GM18507 (cell line): ENCODE results near the gene CDKAL1.

Experiments
- DNase-seq: peaks from one replicate; pipeline ENCODE4 v3.0.0; 2011; ENCODE audit warnings: low read depth; ENCODE audit not compliant: insufficient read length; ENCODE audit errors: extremely low spot score
- FAIRE-seq: peaks from 2 replicates; lab custom pipeline; 2011; peaks lifted over from hg19 to GRCh38; lab: Jason Lieb, UNC

CDKAL1 gene

GRCh38 chr6:20698675-20699074 is 164.4 kb downstream of the CDKAL1 start:
- no peak for DNase-seq
- no peak for FAIRE-seq

- DNase-seq (no peak), FAIRE-seq (no peak)
Measured at GRCh38 chr6:20699402-20699801, 165.1 kb downstream of the CDKAL1 start.

- DNase-seq = no peak
- FAIRE-seq = no peak
Measured at GRCh38 chr6:20700375-20700774, 166.1 kb downstream of the CDKAL1 start.

GRCh38 chr6:20702366-20702765 is 168.1 kb downstream of the CDKAL1 start:
- FAIRE-seq (no peak), DNase-seq (no peak)

- FAIRE-seq (no peak), DNase-seq (no peak)
Measured at GRCh38 chr6:20703049-20703448, 168.8 kb downstream of the CDKAL1 start.

GRCh38 chr6:20704325-20705025 is 170.2 kb downstream of the CDKAL1 start:
- peak; percentile 59 for FAIRE-seq
- no peak for DNase-seq

- FAIRE-seq = no peak
- DNase-seq = no peak
Measured at GRCh38 chr6:20705741-20706140, 171.5 kb downstream of the CDKAL1 start.

GRCh38 chr6:20706238-20706938 is 172.1 kb downstream of the CDKAL1 start:
- DNase-seq (no peak), FAIRE-seq (no peak)

GRCh38 chr6:20706939-20707485 is 172.8 kb downstream of the CDKAL1 start:
- FAIRE-seq (no peak), DNase-seq (no peak)

- DNase-seq = no peak
- FAIRE-seq = no peak
Measured at GRCh38 chr6:20707870-20708269, 173.6 kb downstream of the CDKAL1 start.

- DNase-seq = no peak
- peak; percentile 77 for FAIRE-seq
Measured at GRCh38 chr6:20708367-20709124, 174.3 kb downstream of the CDKAL1 start.

GRCh38 chr6:20709451-20709850 is 175.2 kb downstream of the CDKAL1 start:
- DNase-seq (no peak), FAIRE-seq (no peak)

- FAIRE-seq = no peak
Measured at GRCh38 chr6:20710341-20710740, 176.1 kb downstream of the CDKAL1 start.

GRCh38 chr6:20711518-20711917 is 177.3 kb downstream of the CDKAL1 start:
- FAIRE-seq (no peak), DNase-seq (no peak)

More at GRCh38 chr6:20710341-20710740, 176.1 kb downstream of the CDKAL1 start:
- no peak for DNase-seq

GRCh38 chr6:20712011-20712410 is 177.8 kb downstream of the CDKAL1 start:
- FAIRE-seq (no peak), DNase-seq (no peak)

GRCh38 chr6:20715135-20715806 is 181.0 kb downstream of the CDKAL1 start:
- DNase-seq = no peak
- FAIRE-seq = no peak

- FAIRE-seq (peak; percentile 56), DNase-seq (no peak)
Measured at GRCh38 chr6:20716865-20717264, 182.6 kb downstream of the CDKAL1 start.

GRCh38 chr6:20717743-20718142 is 183.5 kb downstream of the CDKAL1 start:
- no peak for DNase-seq
- FAIRE-seq = no peak
